OCI-LY7 (cell line): Measurements from ENCODE around the gene KRTAP5-3. TPM values are rescaled to one million over a fixed set of nuclear protein-coding genes. Genes with fewer than 3 reads are reported as not detected.

Source experiments
- BruUV-seq: library from RNA; stranded (reverse); fragments of 400-500 nt; replicated peaks from 2 replicates; lab custom pipeline; 2021; lab: Mats Ljungman, UMichigan
- CTCF ChIA-PET: fragments of 300-600 bp; sonication (Branson Sonifier 250); formaldehyde crosslinking; loops from one replicate; lab custom pipeline; 2022; ENCODE audit warnings: antibody characterized with exemption; ENCODE audit not compliant: unreplicated experiment; lab: Charles Lee
- POLR2A ChIA-PET: fragments of 300-600 bp; sonication (Branson Sonifier 250); formaldehyde crosslinking; loops from one replicate; lab custom pipeline; 2022; ENCODE audit warnings: antibody characterized with exemption; lab: Charles Lee
- DNase-seq: peaks from one replicate; pipeline ENCODE4 v3.0.0-alpha.2; 2015; ENCODE audit warnings: low spot score
- H2AFZ ChIP-seq: fragments of 200-600 bp; sonication (generic), shearing (Covaris generic); 2 replicates; pipeline ENCODE4 v1.6.1; 2014; ENCODE audit warnings: mild to moderate bottlenecking, antibody characterized with exemption, low read length, moderate library complexity
- H3K27ac ChIP-seq: fragments of 200-600 bp; sonication (generic); 2 replicates; pipeline ENCODE4 v1.5.1; 2014; ENCODE audit warnings: mixed run types, low read depth, mild to moderate bottlenecking, moderate library complexity, low read length, inconsistent platforms; ENCODE audit not compliant: poor library complexity, severe bottlenecking
- H3K36me3 ChIP-seq: fragments of 200-600 bp; sonication (generic); 2 replicates; pipeline ENCODE4 v1.6.1; 2014; ENCODE audit warnings: mild to moderate bottlenecking, antibody characterized with exemption, low read length, moderate library complexity, mixed read lengths; ENCODE audit not compliant: insufficient read depth
- H3K4me1 ChIP-seq: fragments of 200-600 bp; sonication (generic); 2 replicates; pipeline ENCODE4 v1.5.1; 2014; ENCODE audit warnings: mild to moderate bottlenecking, low read length; ENCODE audit not compliant: insufficient read depth, poor library complexity, severe bottlenecking
- H3K4me2 ChIP-seq: fragments of 200-600 bp; sonication (generic); 2 replicates; pipeline ENCODE4 v1.6.1; 2014; ENCODE audit warnings: mild to moderate bottlenecking, low read length
- H3K4me3 ChIP-seq: fragments of 200-600 bp; sonication (generic); 2 replicates; pipeline ENCODE4 v1.5.1; 2014; ENCODE audit warnings: mild to moderate bottlenecking, low read depth, low read length; ENCODE audit not compliant: poor library complexity, severe bottlenecking
- H3K79me2 ChIP-seq: fragments of 200-600 bp; sonication (generic); 2 replicates; pipeline ENCODE4 v1.6.1; 2016; ENCODE audit warnings: low read depth, mild to moderate bottlenecking, low read length, moderate library complexity, mixed read lengths; ENCODE audit not compliant: insufficient read depth
- H3K9me2 ChIP-seq: fragments of 200-600 bp; sonication (generic); 2 replicates; pipeline ENCODE4 v1.6.1; 2016; ENCODE audit warnings: mild to moderate bottlenecking, low read length, mixed read lengths; ENCODE audit not compliant: insufficient read depth
- H3K9me3 ChIP-seq: fragments of 200-600 bp; sonication (generic); 2 replicates; pipeline ENCODE4 v1.6.1; 2014; ENCODE audit warnings: mild to moderate bottlenecking, mixed run types, low read length, mixed read lengths
- H4K20me1 ChIP-seq: fragments of 200-600 bp; sonication (generic); 2 replicates; pipeline ENCODE4 v1.6.1; 2014; ENCODE audit warnings: mild to moderate bottlenecking, antibody characterized with exemption, low read length, moderate library complexity, mixed read lengths; ENCODE audit not compliant: insufficient read depth
- CTCF ChIP-seq: fragments of 200-600 bp; sonication (generic); conservative IDR thresholded peaks from 2 replicates; pipeline ENCODE4 v1.5.1; 2014; ENCODE audit warnings: mild to moderate bottlenecking, antibody characterized with exemption, low read length, moderate library complexity, mixed read lengths
- EZH2phosphoT487 ChIP-seq: fragments of 200-600 bp; sonication (generic); IDR thresholded peaks from 2 replicates; pipeline ENCODE4 v1.6.1; 2018; ENCODE audit warnings: low read depth, borderline replicate concordance, mild to moderate bottlenecking, mixed run types, antibody characterized with exemption, low read length, moderate library complexity, mixed read lengths
- intact Hi-C: fragments of 100-400 bp; cut with micrococcal nuclease; formaldehyde crosslinking; loops from one replicate; pipeline ENCODE4 v1.10.0; 2022; ENCODE audit not compliant: unreplicated experiment
- total RNA-seq, 2 experiments: library from RNA; depleted of rRNA in 1 of 2; stranded (reverse); fragments of >200 nt in 1 of 2; shearing (Covaris generic) in 1 of 2; gene quantifications; 2 replicates each; pipeline ENCODE4 v1.2.3, GENCODE V29; 2014 to 2022

KRTAP5-3 gene
- total RNA-seq, 2 experiments from 2014 or later: not detected

DNA sequence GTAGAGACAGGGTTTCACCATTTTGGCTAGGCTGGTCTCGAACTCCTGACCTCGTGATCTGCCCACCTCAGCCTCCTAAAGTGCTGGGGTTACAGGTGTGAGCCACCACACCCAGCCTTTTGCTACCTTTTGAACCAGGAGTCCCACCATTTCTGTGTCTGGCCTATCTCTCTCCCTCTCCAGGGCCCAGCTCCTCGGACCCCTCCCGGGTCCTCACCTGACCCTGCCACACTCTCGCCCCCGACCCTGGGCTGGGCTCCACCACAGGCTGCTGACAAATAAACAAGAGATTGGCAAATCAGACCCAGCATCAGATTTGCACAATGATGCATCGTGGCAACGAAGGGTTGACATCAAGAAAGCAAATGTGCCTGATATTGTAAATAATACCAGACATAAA, 30.1 kb upstream of the KRTAP5-3 start:
- ChIA-PET POLR2A (no interaction called here), CTCF (no interaction called here)
- Histone ChIP-seq H3K4me3 (no peak overlapping the region), H3K36me3 (no peaks in the 10 kb centered on the region), H3K27ac (no peak overlapping the region), H2AFZ (no peak overlapping the region), H4K20me1 (no peaks in the 10 kb centered on the region), H3K9me2 (no peaks in the 10 kb centered on the region), H3K79me2 (no peaks in the 10 kb centered on the region), H3K4me1 (no peaks in the 10 kb centered on the region), H3K4me2 (no peak overlapping the region), H3K9me3 (no peaks in the 10 kb centered on the region)
- intact Hi-C loops: no loop called here
- DNase-seq: no peak
- no peak for TF ChIP-seq CTCF
- TF ChIP-seq EZH2phosphoT487: no peak
- BruUV-seq: no TSS peak

GRCh38 chr11:1637628-1638027, 29.4 kb upstream of the KRTAP5-3 start:
- ChIA-PET CTCF (no interaction called here), POLR2A (interaction anchor here (0.6 kb wide), 1 partner anchor 9 kb away, joined by 3 read pairs; no protein-coding TSS in a partner anchor)
- BruUV-seq: no TSS peak
- TF ChIP-seq EZH2phosphoT487 (no peak), CTCF (no peak)
- Histone ChIP-seq H3K79me2 (no peaks in the 10 kb centered on the region), H3K4me2 (no peak overlapping the region), H3K9me2 (no peaks in the 10 kb centered on the region), H2AFZ (no peak overlapping the region), H3K4me3 (no peak overlapping the region), H3K27ac (no peak overlapping the region), H3K9me3 (no peaks in the 10 kb centered on the region), H4K20me1 (no peaks in the 10 kb centered on the region), H3K4me1 (no peaks in the 10 kb centered on the region), H3K36me3 (no peaks in the 10 kb centered on the region)
- DNase-seq: no peak
- intact Hi-C loops: no loop called here

DNA sequence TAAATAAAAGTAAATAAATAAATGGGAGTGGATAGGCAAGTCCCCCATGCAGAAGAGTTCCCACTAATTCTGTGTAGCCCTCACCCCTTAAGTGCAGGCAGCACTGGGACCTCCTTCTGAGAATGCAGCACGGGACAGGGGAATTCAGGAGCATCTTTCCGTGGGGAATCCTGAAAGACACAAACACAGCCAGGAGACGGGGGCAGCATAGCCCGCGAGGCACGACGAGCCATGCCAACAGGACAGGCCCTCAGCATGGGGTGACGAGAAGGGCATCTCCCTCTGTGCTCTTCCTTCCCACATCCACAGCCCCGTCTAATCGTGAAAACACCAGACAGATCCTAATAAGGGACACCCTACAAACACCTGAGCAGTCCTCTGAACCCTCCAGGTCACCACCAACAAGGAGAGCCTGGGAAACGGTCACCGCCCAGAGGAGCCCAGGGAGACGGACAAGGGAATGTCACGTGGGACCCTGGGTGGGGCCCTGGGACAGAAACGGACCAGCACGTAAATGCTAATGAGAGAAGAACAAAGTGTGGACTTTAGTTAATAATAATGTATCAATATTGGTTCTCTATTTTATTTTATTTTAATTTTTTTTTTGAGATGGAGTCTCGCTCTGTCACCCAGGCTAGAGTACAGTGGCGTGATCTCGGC, 28.2 kb upstream of the KRTAP5-3 start:
- Histone ChIP-seq H3K4me3 (no peak overlapping the region), H2AFZ (no peak overlapping the region), H4K20me1 (no peaks in the 10 kb centered on the region), H3K4me1 (no peaks in the 10 kb centered on the region), H3K79me2 (no peaks in the 10 kb centered on the region), H3K9me2 (no peaks in the 10 kb centered on the region), H3K36me3 (no peaks in the 10 kb centered on the region), H3K9me3 (no peaks in the 10 kb centered on the region), H3K27ac (no peak overlapping the region), H3K4me2 (no peak overlapping the region)
- ChIA-PET POLR2A (no interaction called here), CTCF (no interaction called here)
- intact Hi-C loops: no loop called here
- DNase-seq: no peak
- BruUV-seq: no TSS peak
- TF ChIP-seq EZH2phosphoT487 (no peak), CTCF (no peak)
